Ureter (tissue), 1 donor: ENCODE measurements around the gene FOXP1. TPM values are rescaled to one million over a fixed set of nuclear protein-coding genes. Genes with fewer than 3 reads are reported as not detected.
A peak's percentile ranks its signal among the peaks of the same experiment; 100 is the strongest.

Experiments
- DNase-seq: peaks from one replicate; pipeline ENCODE4 v3.0.0-alpha.2; 2020; ENCODE audit warnings: low spot score
- total RNA-seq: library from RNA; stranded (reverse); gene quantifications from one replicate; pipeline ENCODE4 v1.2.4, GENCODE V29; 2023
- donor health status: DM: yes; HTN: yes; CAD: no.

The FOXP1 gene
- total RNA-seq, 1 donor from 2014 or later = 179 TPM

- no peak for DNase-seq
These were observed 342.2 kb downstream of the FOXP1 start for GRCh38 chr3:71241246-71241901.

GRCh38 chr3:71240034-71240433 lies 343.5 kb downstream of the FOXP1 start:
- DNase-seq = no peak

DNA sequence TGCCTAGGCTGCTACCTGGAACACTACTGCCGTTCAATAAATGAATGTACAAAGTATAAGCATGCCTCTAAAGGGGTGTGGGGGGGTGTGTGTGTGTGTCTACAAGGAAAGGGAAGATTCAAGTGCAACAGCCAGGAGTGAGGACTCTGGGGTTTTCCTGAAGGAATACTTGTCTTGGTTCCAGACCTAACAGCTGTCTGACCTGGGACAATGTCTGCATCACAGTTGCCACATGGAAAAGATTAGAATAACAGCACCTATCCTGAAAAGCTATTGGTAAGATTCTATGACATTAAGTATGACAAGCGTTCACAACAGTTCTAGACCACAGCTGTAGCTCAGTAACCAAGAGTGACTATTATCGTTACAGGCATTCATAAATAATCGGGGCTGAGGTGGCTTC lies 345.2 kb downstream of the FOXP1 start:
- DNase-seq = no peak

DNA sequence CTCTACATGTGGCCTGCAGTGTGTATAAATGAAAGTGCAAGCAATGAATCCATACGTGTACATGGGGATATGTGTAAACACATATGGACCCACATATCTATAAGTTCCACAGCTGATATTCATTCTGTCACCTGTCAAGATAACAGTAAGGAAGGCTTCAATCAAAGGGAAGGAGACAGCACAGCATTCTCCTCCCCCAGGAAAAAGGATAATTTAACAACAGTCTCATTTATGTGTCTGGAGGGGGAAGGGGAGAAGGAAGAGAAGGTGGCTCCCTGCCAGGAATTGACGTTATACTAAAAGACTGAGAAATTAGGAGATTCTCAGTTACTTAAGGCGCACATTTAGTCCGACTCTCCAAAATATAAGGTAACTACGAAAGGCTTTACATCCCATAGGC lies 345.9 kb downstream of the FOXP1 start:
- no peak for DNase-seq

- no peak for DNase-seq
These were observed 347.7 kb downstream of the FOXP1 start for GRCh38 chr3:71235846-71236245.

- DNase-seq = no peak
These were observed 350.6 kb downstream of the FOXP1 start for GRCh38 chr3:71232895-71233294.

DNA sequence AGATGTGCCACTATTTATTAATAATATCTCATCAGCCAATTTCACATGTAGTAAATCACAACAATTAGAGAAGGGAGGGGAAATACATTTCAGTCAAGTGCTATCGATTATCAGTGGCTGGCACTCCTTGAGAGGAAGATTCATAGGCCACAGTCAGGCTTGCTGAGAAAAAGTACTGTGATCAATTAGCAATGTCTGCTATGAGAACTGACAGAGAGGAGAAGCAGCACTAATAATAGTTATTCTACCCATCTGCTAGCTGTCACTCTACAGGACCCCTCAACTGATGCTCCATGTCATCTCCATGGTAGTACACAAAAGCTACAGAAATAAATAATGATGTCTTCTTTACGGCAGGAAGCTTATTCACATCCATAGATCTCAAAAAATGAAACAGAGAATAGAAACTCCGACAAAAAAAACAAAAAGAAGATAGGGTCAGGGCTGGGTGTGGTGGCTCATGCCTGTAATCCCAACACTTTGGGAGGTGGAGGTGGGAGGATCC lies 351.3 kb downstream of the FOXP1 start:
- DNase-seq = no peak

DNA sequence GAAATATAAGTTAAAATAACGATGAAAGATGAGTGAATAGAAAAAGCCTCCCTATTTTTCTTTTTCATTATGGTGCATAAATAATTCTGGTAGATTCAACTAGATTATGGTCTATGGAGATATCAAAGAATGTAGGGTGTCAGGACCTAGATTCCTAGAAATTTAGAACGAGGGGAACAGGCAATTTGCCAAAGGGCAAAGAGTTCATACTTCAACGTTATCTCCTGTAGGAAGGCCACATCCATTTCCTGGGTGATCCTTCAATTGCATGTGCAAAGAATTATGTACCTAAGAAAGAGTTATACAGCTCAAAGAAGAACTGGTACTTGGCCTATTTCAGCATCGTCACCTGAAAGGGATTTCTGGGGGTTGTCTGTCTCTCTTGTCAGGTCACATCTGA lies 351.8 kb downstream of the FOXP1 start:
- no peak for DNase-seq

DNA sequence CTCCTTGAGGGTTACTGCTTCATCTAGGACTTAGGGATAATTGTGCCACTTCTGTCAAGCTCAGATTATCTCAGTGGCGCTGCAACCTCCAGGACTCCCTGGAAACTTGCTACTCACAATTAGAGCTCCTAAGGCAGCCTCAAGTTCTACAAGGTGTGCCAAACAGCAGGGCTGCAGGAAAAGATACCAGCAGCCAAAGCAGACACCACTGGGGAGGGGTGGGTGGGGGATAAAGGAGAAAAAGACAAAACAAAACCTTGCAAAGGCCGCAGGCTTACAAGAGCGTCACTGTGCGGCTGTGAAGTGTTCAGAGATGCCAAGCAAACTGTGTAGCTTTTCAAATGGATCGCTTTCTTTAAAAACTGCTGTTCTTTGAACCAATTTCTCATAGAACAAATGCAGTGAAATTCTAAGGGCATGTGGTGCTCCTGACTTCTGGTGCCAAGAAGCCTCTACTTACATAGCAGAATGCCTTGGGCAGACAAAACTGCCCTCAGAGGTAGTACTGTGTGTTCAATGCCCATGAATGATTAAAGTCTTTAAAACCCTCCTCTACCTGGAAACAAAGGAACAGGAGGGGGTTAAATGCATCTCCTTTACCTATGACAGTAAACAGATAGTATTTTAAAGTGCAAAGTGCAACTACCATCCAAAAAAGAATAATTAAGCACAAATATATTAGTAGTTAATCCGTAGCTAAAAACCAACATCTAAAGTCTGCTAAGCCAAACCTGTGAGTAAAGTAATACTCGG lies 353.4 kb downstream of the FOXP1 start:
- DNase-seq = no peak

- DNase-seq = no peak
These were observed 355.2 kb downstream of the FOXP1 start for GRCh38 chr3:71228156-71228866.

DNA sequence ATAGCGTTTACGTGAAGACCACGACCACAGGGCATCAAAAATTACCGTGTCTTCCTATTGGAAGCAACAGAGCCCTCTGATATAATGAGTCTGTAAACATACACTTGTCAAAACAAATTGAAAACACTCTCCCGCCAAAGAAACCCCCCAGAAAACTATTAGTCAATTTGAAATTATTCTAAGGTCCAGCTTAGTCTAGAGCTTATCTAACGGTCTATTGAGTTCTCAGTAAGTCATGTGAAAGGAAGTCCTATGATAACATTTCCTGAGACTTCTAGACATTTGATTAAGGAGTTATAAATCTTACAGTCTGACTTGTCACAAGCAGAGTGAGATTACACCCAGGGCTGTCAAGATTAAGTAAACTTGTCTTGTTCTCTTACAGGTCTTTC lies 356.3 kb downstream of the FOXP1 start:
- no peak for DNase-seq

- DNase-seq = peak; percentile 47
These were observed 356.8 kb downstream of the FOXP1 start for GRCh38 chr3:71226565-71227269.

DNA sequence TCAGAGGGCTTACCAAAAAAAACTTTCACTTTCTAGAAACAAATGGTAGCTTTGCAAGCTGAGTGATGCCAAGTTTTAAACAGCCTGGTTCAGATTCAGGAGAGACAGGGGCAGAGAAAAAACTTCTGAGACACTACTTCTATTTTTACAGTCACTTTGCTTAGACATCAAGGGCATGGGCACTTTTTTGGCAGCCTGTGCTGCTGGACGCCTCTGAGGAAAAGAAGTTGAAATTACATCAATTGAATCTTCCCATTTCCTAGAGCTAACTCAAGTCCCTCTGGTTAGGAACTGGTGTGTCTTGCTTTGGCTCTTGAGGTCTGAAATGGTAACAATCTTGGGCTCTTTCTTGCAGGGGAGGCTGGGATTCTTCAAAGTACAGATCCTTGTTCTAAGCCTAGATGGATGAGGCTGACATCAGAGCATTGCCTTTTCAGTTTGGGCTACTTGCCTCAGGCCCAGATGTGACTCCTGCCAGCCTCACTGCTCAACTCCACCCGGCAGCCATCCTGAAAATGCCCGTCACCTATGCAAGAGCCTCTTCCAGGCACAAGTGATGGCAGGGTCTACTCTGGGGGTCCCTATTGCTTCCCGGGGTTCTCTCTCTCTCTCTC lies 357.5 kb downstream of the FOXP1 start:
- DNase-seq = peak; percentile 41

- peak; percentile 17 for DNase-seq
These were observed 358.4 kb downstream of the FOXP1 start for GRCh38 chr3:71225002-71225684.

- no peak for DNase-seq
These were observed 363.5 kb downstream of the FOXP1 start for GRCh38 chr3:71219744-71220638.

DNA sequence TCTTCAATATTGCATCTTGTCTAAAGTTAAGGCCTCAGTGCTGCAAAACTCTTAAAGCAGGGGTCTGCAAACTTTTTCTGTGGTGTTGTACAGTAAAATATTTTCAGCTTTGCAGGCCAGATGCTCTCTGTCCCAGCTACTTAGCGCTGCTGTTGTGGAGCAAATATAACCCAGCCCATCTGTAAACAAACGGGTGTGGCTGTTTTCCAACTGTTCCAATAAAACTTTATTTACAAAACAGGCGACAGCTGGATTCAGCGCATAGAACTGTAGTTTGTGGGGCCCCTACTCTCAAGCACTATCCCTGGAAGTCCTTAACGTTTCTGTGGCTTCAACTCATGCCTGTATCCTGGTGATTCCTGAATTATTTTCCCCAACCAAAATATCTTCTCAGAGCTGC lies 365.0 kb downstream of the FOXP1 start:
- DNase-seq = no peak

- no peak for DNase-seq
These were observed 365.8 kb downstream of the FOXP1 start for GRCh38 chr3:71217640-71218222.

GRCh38 chr3:71215351-71215750 lies 368.2 kb downstream of the FOXP1 start:
- DNase-seq = no peak

DNA sequence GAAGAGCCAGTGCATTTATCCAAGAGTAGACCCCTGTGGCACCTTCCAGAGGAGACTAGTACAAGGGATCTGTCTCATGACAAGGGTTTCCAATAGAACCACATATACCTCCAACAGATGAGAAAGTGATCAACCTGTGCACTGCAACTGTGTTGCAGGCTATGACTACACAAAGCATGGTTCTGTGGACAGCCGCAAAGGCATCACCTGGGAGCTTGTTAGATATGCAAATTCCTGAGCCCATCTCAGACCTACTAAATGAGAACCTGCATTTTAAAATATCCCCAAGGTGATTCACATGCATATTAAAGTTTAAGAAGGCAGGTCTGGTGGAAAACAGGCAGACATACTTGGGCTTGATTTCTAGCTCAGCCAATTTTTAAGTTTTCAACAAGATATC lies 368.7 kb downstream of the FOXP1 start:
- DNase-seq = no peak

GRCh38 chr3:71214016-71214415 lies 369.5 kb downstream of the FOXP1 start:
- DNase-seq = no peak
